ENCODE measurements around the gene GLCCI1.
"Not testable (repeated sequence)": the region's sequence is repeated elsewhere in the genome, so short reads cannot be mapped to it uniquely, and the experiment has no call there.

GLCCI1 gene

DNA sequence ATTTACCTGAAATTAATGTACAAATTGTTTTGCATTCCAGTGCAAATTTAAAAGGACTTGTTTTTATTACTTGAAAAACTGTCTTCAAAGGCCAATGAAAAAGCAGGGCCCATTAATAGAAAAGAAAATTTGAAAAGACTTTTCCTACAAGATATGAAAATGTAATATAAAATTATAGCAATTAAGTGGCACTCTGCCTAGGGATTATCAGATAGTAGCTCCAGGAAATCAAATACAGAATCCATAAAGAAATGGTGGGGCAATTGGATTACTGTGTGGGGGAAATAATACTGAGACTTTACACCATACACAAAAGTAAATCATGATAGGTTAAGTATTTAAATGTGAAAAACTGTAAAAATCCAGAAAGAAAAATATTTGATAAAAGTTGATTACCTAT is 89.7 kb downstream of the GLCCI1 start:
- H3K9me3 ChIP-seq (ENCODE audit: control insufficient read depth, low read length): no peaks in the 10 kb centered on the region
- TF ChIP-seq, protein P1, sequence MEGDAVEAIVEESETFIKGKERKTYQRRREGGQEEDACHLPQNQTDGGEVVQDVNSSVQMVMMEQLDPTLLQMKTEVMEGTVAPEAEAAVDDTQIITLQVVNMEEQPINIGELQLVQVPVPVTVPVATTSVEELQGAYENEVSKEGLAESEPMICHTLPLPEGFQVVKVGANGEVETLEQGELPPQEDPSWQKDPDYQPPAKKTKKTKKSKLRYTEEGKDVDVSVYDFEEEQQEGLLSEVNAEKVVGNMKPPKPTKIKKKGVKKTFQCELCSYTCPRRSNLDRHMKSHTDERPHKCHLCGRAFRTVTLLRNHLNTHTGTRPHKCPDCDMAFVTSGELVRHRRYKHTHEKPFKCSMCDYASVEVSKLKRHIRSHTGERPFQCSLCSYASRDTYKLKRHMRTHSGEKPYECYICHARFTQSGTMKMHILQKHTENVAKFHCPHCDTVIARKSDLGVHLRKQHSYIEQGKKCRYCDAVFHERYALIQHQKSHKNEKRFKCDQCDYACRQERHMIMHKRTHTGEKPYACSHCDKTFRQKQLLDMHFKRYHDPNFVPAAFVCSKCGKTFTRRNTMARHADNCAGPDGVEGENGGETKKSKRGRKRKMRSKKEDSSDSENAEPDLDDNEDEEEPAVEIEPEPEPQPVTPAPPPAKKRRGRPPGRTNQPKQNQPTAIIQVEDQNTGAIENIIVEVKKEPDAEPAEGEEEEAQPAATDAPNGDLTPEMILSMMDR (IDR thresholded peaks at IDR 0.05): no peak
- H3K27ac ChIP-seq: no peak overlapping the region
- no peak overlapping the region for H3K4me2 ChIP-seq (ENCODE audit: low read length)
- peaks cover 3% of the 10 kb centered on the region for H3K79me2 ChIP-seq
- H3K4me1 ChIP-seq: no peaks in the 10 kb centered on the region
- no peak overlapping the region for H3K4me3 ChIP-seq (ENCODE audit: low read depth, low read length)
- no peaks in the 10 kb centered on the region for H3K36me3 ChIP-seq (ENCODE audit: control insufficient read depth, insufficient read depth, low read length)
- no peak overlapping the region for H2AFZ ChIP-seq
- H3K27me3 ChIP-seq (ENCODE audit: control insufficient read depth, insufficient read depth, low read length): no peaks in the 10 kb centered on the region
- no peak overlapping the region for H3K9ac ChIP-seq

DNA sequence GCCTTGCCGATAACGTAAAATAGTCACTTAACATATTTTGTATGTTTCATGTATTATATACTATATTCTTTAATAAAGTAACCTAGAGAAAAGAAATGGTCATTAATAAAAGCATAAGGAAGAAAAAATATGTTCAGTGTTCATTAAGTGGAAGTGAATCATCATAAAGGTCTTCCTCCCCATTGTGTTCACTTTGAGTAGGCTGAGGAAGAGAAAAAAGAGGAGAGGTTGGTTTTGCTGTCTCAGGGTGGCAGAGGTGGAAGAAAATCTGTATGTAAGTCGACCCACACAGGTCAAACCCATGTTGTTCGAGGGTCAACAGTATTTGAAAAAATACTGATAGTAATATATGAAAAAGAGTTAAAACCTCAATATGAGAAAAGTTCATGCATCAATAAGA is 90.3 kb downstream of the GLCCI1 start:
- Histone ChIP-seq H3K27ac (no peak overlapping the region), H3K9ac (no peak overlapping the region), H3K4me3 (ENCODE audit: low read depth, low read length) (no peak overlapping the region), H3K4me1 (no peaks in the 10 kb centered on the region), H3K4me2 (ENCODE audit: low read length) (no peak overlapping the region), H3K9me3 (ENCODE audit: control insufficient read depth, low read length) (no peaks in the 10 kb centered on the region), H3K27me3 (ENCODE audit: control insufficient read depth, insufficient read depth, low read length) (no peaks in the 10 kb centered on the region), H3K36me3 (ENCODE audit: control insufficient read depth, insufficient read depth, low read length) (no peaks in the 10 kb centered on the region), H2AFZ (no peak overlapping the region), H3K79me2 (peaks cover 3% of the 10 kb centered on the region)
- TF ChIP-seq, protein P1 (IDR thresholded peaks at IDR 0.05): no peak

DNA sequence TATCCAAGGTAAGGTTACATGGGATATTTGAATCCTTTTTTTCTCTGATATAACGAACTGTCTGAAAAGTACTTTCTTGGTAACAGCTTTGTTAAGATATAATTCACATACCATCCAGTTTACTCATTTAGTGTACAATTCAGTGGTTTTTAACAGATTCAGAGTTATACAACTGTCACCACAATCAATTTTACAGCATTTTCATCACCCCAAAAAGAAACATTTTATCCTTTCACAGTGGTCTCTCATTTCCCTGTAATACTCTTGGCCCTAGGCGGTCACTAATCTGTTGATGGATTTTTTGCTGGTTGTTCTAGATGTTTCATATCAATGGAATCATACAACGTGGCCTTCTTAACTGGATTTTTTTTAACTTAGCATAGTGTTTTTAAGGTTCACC is 91.6 kb downstream of the GLCCI1 start:
- TF ChIP-seq, protein P1 (IDR thresholded peaks at IDR 0.05): no peak
- Histone ChIP-seq H3K4me1 (no peaks in the 10 kb centered on the region), H3K4me2 (ENCODE audit: low read length) (no peak overlapping the region), H3K79me2 (peaks cover 5% of the 10 kb centered on the region), H2AFZ (no peak overlapping the region), H3K9ac (no peak overlapping the region), H3K27me3 (ENCODE audit: control insufficient read depth, insufficient read depth, low read length) (no peaks in the 10 kb centered on the region), H3K36me3 (ENCODE audit: control insufficient read depth, insufficient read depth, low read length) (no peaks in the 10 kb centered on the region), H3K9me3 (ENCODE audit: control insufficient read depth, low read length) (no peaks in the 10 kb centered on the region), H3K4me3 (ENCODE audit: low read depth, low read length) (no peak overlapping the region), H3K27ac (no peak overlapping the region)

DNA sequence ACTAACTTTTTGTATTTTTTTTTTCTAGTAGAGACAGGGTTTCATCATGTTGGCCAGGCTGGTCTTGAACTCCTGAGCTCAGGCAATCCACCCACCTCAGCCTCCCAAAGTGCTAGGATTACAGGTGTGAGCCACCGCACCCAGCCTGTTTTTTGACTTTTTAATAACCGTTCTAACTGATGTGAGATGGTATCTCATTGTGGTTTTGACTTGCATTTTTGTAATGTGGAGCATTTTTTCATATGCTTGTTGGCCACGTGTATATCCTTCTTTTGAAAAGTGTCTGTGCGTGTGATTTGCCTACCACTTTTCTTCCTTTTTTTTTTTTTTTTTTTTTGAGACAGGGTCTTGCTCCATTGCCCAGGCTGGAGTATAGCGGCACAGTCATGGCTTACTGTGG is 94.7 kb downstream of the GLCCI1 start:
- H3K9me3 ChIP-seq (ENCODE audit: control insufficient read depth, low read length); H3K4me3 ChIP-seq (ENCODE audit: low read depth, low read length); H3K27ac ChIP-seq; H3K4me2 ChIP-seq (ENCODE audit: low read length); H3K9ac ChIP-seq; H3K4me1 ChIP-seq; H2AFZ ChIP-seq; H3K27me3 ChIP-seq (ENCODE audit: control insufficient read depth, insufficient read depth, low read length); H3K79me2 ChIP-seq; H3K36me3 ChIP-seq (ENCODE audit: control insufficient read depth, insufficient read depth, low read length): not testable (repeated sequence)

DNA sequence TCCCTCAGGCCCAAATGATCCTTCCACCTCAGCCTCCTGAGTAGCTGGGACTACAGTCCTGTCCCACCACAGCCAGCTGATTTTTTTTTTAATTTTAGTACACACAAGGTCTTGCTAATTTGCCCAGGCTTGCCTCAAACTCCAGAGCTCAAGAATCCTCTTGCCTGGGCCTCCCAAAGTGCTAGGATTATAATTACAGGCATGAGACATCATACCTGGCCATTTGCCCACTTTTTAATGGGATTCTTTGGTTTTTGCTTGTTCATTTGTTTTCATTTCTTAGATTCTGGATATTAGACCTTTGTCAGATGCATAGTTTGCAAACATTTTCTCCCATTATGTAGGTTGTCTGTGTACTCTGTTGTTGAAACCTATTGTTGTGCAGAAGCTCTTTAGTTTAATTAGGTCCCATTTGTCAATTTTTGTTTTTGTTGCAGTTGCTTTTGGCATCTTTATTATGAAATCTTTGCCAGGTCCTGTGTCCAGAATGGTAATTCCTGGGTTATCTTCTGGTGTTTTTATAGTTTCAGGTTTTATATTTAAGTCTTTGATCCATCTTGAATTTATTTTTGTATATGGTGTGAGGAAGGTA is 95.2 kb downstream of the GLCCI1 start:
- H3K4me2 ChIP-seq (ENCODE audit: low read length): no peak overlapping the region
- no peaks in the 10 kb centered on the region for H3K36me3 ChIP-seq (ENCODE audit: control insufficient read depth, insufficient read depth, low read length)
- H3K27me3 ChIP-seq (ENCODE audit: control insufficient read depth, insufficient read depth, low read length): no peaks in the 10 kb centered on the region
- H3K27ac ChIP-seq: no peak overlapping the region
- H3K9me3 ChIP-seq (ENCODE audit: control insufficient read depth, low read length): no peaks in the 10 kb centered on the region
- no peak overlapping the region for H3K4me3 ChIP-seq (ENCODE audit: low read depth, low read length)
- no peak overlapping the region for H3K9ac ChIP-seq
- H3K4me1 ChIP-seq: no peaks in the 10 kb centered on the region
- peaks cover 7% of the 10 kb centered on the region for H3K79me2 ChIP-seq
- no peak overlapping the region for H2AFZ ChIP-seq
- TF ChIP-seq, protein P1 (IDR thresholded peaks at IDR 0.05): no peak
